ENCODE measurements around the gene FDXACB1.

FDXACB1 gene

GRCh38 chr11:111852103-111852502 is 26.9 kb downstream of the FDXACB1 start:
- no peak for TF ChIP-seq CTCF (IDR thresholded peaks at IDR 0.05; ENCODE audit: low read depth, low read length)
- no peak overlapping the region for H3K4me3 ChIP-seq (ENCODE audit: low read depth, low read length)

- no peak overlapping the region for H3K4me3 ChIP-seq (ENCODE audit: low read depth, low read length)
- peak; percentile 30; the same call in 1 of the 2 replicates for TF ChIP-seq CTCF (IDR thresholded peaks at IDR 0.05; ENCODE audit: low read depth, low read length)
Observed at GRCh38 chr11:111851636-111852035, 27.3 kb downstream of the FDXACB1 start.

- no peak for TF ChIP-seq CTCF (IDR thresholded peaks at IDR 0.05; ENCODE audit: low read depth, low read length)
- no peak overlapping the region for H3K4me3 ChIP-seq (ENCODE audit: low read depth, low read length)
Observed at GRCh38 chr11:111851067-111851466, 27.9 kb downstream of the FDXACB1 start.

- H3K4me3 ChIP-seq (ENCODE audit: low read depth, low read length), result no peak overlapping the region
- no peak for TF ChIP-seq CTCF (IDR thresholded peaks at IDR 0.05; ENCODE audit: low read depth, low read length)
Observed at GRCh38 chr11:111849631-111850030, 29.3 kb downstream of the FDXACB1 start.

GRCh38 chr11:111846636-111847035 is 32.3 kb downstream of the FDXACB1 start:
- no peak overlapping the region for H3K4me3 ChIP-seq (ENCODE audit: low read depth, low read length)
- TF ChIP-seq CTCF (IDR thresholded peaks at IDR 0.05; ENCODE audit: low read depth, low read length), result no peak

- TF ChIP-seq CTCF (IDR thresholded peaks at IDR 0.05; ENCODE audit: low read depth, low read length), result no peak
- no peak overlapping the region for H3K4me3 ChIP-seq (ENCODE audit: low read depth, low read length)
Observed at GRCh38 chr11:111846063-111846462, 32.9 kb downstream of the FDXACB1 start.

- TF ChIP-seq CTCF (IDR thresholded peaks at IDR 0.05; ENCODE audit: low read depth, low read length), result no peak
Observed at GRCh38 chr11:111845276-111846028, 33.5 kb downstream of the FDXACB1 start.

More at GRCh38 chr11:111845276-111846028, 33.5 kb downstream of the FDXACB1 start:
- no peak overlapping the region for H3K4me3 ChIP-seq (ENCODE audit: low read depth, low read length)

Data from WI38 (cell line).